GM18867 (cell line): ENCODE measurements around the gene SH3GL1.
"Not testable (repeated sequence)": the region's sequence is repeated elsewhere in the genome, so short reads cannot be mapped to it uniquely, and the experiment has no call there.

Source experiments
- ATAC-seq: cut with Tn5 transposase; IDR thresholded peaks from one replicate; pipeline ENCODE4 v1.9.1; 2021; ENCODE audit warnings: mild to moderate bottlenecking, moderate library complexity; ENCODE audit not compliant: unreplicated experiment

Gene SH3GL1

DNA sequence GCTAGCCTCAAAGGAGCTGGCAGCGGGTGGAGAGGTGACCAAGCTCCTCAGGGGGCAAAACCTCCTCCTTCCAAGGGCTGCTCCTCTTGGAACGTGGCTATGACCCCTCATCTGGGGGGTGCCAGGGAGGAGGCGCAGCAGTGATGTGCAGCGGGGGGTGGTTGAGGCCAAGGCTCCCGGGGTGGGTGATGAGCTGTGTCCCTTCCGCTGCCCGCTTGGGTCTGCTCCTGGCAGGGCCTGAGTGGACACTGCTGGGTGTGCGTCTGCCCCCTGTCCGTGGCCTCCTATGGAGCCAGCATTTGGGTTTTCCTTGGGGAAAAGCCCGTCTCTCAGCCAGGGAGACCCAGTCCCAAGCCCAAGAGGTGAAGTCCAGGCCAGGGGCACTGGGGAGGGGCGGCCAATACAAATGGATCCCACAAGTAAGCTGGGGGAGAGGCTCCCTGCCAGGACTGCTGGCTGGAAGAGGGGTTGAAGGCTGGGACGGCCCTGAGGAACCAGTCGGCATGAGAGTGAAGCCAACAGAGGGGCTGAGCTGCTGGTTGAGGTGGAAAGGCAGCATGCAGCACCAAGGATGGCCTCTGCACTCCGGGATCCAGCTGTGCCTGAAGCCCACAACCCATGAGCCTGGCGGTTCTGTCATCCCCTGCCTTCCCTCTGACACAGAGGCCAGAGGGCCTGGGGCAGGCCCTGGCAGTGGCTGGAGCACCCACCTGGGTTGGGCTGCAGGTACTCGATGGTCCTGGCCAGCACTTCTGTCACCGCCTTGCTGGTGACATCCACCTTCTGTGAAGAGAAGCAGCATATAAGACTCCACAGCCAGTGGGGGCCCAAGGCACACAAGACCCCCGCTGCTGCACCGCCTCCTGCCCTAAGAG is 34.3 kb downstream of the SH3GL1 start:
- ATAC-seq: no peak

DNA sequence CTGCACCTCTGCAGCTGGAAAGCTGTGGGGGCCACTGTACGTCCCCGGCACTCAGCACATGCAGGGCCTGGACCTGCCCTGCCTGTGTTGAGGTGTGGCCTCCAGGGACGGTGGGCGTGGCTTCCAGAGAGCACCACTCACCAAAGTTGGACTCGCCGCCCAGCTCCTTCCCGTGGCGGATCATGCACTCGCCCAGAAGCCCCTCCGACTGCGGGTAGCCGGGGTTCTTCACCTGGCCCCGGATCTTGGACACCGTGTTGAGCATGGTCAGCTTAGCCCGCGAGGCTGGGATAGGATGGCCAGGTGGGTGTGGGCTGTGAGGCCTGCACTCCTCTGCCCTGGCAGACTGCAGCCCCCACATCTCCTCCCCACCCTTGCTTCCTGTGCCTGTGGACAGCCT is 35.0 kb downstream of the SH3GL1 start:
- ATAC-seq: no peak

DNA sequence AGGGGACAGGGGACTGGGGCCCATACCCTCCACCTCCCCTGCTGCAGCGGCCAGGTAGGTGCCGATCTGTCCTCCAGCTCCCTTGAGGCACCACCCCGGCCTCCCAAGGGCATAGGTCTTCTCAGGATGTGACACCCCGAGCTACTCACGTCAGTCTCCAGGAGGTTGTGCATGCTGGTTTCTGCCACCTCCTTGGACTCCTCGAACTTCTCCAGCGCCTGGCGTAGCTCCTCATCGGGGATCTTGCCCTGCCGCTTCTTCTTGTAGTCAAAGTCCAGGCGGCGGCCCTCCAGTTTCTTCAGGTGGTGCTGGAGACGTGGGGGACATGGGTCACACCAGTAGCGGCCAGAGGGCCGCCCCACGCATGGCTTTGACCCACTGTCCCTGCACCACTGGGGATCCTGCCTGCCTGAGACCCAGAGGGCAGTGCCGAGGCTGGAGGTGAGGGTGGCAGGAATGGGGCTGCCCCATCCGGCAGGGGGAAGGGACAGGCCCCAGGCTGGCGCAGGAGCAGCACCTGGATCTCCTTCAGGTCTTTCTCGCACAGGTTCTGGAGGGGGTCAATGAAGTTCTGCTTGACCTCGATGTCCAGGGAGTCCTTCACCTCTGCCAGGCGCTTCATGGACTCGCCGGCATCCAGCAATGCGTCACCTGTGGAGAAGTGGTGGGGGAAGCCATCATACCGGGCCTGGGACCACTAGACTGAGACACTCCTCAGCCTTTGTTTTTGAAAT is 36.6 kb downstream of the SH3GL1 start:
- no peak for ATAC-seq

DNA sequence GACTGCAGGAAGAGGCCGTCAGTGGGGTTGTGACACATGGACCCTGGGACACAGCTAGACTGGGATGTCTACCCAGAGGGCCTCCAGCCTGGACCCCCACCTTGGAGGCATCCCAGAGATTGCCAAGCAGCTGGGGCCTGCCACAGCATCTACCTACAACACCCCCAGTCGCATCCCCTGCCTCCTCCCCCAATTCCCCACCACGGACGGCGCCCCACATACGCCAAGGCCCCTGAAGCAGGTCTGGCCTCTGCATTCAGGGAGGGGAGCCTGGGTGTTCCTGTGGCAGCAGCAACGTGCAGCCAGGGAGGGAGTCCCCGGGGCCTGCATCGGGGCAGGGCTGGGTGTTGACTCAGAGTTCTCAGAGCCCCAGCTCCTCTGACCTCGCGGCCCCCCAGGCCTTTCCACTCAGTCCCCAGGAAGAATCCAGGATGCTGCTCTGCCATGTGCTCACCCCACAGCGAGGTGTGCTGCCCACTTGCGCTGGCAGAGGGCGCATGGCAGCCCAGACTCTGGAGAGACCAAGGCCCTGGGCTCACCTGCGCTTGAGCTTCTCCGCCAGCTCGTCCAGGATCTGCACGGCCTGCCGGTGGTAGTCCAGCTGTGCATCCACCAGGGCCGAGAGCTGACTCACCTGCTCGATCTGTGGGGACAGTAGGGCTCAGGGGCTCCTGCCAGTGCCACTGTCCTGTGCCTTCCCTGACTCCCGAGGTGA is 37.4 kb downstream of the SH3GL1 start:
- ATAC-seq: no peak

DNA sequence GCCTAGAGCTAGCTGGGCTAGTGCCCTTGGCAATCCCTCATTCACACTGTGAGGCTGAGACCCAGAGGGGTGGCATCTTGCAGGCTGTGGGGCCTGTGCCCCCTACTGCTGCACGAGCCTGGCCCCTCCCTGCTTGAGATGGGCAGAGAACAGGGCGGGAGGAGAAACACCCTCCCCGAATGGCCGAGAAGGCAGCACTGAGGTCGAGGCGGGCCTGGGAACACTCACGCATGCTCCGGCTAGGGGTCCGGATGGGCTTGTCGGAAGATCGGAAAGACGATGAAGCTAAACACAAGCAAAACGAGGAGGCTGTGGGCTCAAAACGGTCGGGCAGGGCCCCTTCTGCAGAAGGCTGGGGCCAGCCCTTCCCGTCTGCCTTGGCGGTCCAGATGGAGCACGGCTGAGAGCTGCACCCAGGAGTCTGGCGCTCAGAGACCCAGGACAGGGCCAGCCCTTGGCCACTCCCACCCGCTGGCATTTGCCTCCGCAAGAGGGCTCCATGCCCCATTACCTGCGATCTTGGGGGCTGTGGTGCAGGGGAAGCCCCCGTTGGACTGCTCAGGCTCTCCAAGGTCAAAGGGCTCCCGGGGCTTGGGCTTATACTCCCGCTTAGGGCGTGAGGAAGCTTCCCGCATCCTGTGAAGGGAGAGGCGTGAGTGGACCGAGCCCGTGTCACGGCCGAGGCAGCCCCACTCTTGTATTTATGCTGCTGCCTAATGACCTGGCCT is 38.1 kb downstream of the SH3GL1 start:
- ATAC-seq: no peak

DNA sequence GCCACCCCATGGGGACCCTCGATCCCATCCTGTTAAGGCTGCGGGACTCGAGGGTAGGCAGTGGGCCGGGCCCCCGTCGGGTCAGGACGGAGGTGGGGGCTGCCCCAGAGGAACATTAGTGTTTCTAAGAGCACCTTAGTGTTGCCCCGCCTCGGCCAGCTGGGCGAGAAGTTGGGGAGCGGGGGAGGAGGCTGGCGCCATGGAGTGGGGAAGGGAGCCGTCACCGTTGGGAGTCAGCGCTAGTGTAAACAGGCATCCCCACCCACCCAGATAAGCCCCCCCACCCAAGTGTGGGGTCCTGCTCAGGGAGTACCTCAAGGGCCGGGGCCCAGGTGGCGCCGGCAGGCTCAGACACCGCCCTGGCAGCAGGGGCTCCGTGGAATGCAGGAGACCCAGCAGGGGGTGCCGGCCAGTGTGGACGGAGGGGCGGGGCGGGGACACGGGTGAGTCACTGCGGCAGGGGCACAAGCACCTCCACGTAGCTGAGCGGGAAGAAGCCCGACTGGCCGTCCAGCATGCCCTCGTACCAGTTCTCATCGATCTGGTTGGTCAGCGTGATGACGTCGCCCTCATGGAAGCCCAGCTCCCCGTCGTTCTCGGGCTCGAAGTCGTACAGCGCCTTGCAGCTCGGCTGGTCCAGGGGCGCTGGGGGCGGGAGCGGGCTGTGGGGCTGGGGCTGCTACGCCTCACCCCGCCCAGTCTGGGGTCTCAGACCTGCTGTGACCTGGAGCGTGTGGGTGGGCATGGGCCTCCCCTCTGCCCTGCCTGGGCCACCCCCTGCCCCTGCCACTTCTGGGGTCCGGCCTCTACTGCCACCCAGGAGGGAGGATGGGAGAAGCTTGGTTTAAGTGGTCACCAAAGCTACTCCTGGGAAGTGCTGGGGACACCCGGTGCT is 38.9 kb downstream of the SH3GL1 start:
- ATAC-seq: no peak

DNA sequence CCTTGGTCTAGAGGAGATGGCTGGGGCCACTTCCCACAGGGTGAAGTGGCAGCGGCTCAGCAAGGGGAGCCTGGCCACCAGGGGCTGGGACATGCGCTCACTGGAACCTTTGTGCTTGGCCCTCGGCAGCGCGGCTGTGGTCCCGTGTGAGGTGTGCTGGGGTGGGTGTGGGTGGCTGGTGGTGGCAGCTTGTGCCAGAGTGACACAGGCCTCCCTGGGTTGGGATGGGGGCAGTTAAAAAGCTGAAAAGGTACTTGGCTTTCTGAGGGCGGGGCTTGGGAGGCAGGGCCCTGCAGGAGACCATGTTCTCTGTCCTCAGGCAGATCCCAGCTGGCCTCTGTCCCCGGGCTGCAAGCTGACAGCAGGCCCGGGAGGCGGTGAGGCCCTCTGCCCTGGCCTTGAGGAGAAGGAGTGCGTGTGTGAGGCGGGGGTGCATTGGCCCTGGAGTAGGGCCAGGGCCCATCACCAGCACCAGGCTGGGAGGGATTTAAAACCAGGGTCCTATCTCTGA is 39.7 kb downstream of the SH3GL1 start:
- no peak for ATAC-seq

DNA sequence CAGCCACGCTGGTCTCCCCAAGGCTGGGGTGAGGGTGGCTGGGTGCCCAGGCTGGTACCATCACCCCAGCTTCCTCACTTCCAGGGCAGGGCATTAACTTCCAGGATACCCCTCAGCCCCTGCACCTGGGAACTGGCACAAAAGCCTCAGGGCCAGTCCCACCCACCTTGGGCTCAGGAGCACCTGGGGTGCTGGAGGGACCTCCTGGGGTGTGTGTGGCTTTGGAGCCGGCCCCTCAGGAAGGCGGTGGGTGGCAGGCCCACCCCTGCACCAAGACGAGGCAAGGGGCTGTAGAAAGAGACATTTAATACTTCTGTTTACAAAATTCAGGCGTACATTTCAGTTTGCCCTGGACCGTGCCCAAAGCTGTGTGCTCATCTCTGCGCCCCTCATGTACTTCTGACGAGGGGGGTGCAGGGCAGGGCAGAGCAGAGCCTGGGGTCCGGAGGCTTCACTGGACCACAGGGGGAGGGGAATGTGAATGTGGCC is 40.2 kb downstream of the SH3GL1 start:
- ATAC-seq: no peak

DNA sequence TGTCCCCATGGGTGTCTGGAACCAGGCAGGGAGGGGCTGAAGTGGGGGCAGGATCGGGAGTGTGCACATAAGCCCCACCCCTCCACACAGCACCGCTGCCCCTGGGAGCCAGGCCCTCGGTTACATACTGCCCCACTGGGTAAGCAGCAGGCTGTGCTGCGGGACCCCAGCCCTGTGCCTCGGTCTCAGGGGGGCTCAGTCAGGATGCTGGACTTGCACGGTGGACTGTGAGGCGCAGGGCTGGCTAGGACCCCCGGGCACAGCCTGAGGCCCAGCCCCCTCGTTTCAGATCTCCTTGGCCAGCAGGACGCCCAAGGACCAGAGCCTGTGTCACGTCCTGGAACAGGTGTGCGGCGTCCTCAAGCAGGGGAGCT is 40.7 kb downstream of the SH3GL1 start:
- no peak for ATAC-seq

DNA sequence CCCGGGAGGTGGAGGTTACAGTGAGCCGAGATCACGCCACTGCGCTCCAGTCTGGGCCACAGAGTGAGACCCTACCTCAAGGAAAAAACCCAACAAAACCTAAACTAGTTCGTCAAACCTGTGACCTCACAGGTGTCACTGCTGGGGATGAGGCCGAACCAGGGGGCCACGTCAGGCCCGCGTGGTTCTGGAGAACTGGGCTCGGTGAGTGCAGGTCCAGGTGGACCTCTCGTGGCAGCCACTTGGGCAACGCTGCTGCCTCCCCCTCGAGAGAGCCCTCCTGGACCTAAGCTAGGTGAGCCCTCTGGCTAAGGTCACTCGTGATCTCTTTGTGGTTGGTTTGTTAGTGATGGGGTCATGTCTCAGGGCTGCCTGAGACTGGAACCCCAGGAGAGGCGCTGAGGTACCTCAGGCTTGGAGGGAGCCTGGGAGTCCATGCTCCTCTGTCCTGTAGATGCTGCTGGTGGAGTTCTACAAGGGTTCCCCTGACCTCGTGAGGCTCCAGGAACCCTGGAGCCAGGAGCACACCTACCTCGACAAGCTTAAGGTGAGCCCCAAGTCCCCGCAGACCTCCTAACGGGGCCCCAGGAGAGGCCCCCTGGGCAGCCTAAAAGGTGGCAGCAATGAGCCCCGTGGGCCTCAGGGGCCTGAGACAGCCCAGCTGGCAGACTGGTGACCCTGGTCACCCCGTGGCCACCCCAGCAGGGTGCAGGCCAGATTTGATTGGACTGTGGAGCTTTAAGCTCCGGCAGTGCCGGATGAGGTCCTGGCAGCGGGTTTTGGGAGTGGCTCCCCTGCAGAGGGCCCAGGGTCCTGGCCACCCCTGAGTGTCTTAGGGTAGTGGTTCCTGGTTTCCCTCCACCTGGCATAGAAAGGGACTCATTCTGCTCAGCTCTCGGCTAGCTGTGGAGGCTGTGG is 41.4 kb downstream of the SH3GL1 start:
- ATAC-seq: no peak

DNA sequence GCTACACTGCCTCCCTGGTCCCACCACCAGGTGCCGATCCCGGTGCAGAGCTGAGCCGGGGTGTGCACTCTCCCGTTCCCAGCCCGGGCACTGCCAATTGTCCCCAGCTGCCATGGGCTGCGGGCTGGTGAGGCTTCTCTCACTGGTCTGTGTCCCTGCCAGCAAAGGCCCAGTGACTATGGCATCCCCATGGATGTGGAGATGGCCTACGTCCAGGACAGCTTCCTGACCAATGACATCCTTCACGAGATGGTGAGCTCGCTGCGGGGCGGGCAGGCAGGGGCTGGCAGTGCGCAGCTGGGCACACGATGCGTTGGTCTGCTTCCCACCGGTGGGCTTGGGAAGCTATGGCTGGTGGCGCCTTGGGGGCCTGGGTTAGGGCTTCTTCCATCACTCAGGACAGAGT is 42.4 kb downstream of the SH3GL1 start:
- ATAC-seq: no peak

DNA sequence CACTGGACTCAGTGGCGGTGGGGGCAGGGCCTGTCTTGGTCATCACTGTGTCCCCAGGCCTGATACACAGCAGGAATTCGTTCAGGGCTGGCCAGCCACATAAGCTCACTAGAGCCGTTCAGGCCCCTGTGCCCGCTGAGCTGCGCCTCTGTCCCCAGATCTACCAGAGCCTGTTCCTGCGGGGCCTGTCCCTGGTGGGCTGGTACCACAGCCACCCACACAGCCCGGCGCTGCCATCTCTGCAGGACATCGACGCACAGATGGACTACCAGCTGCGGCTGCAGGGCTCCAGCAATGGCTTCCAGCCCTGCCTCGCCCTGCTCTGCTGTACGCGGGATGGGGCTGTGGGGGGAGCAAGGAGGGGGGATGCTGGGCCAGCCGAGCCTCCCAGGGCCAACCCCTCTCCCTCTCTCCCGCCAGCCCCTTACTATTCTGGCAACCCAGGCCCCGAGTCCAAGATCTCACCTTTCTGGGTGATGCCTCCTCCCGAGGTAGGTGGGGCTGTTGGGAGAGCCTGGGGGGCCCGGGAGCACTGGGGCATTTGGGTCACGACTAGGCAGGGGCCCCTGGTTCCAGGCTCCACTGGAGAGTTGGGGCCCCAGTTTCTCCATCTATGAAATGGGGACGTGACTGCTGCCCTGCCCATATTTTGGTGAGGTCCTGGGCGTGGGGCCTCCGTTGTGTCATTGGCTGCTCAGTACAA is 43.1 kb downstream of the SH3GL1 start:
- no peak for ATAC-seq

DNA sequence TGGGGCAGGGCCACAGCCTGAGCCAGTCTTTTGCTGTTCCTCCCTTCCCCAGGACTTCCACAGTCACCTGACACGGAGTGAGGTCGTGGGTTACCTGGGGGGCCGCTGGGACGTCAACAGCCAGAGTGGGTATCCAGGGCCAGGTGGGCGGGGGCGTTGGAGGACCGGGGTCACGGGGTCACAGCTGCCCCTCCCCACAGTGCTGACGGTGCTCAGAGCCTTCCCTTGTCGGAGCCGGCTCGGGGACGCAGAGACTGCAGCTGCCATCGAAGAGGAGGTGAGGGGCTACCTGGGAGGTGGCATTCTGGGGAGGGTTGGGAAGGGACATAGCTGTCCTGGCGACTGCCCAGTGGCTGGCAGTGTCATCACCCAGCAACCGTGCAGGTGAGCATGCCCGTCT is 45.5 kb downstream of the SH3GL1 start:
- ATAC-seq: no peak

DNA sequence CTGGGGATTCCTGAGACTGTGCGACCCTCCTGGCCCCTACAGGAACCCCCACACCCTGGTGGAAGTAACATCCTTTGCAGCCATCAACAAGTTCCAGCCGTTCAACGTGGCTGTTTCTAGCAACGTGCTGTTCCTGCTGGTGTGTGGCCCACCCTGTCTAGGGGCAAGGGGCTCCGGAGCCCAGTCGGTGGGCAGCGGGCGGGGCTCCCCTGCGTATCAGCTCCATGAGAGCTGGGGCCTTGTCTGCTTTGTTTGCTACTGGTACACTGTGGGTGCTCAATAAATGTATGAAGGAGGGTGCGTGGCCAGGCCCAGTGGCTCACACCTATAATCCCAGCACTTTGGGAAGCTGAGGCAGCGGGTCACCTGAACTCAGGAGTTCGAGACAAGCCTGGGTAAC is 46.1 kb downstream of the SH3GL1 start:
- no peak for ATAC-seq

DNA sequence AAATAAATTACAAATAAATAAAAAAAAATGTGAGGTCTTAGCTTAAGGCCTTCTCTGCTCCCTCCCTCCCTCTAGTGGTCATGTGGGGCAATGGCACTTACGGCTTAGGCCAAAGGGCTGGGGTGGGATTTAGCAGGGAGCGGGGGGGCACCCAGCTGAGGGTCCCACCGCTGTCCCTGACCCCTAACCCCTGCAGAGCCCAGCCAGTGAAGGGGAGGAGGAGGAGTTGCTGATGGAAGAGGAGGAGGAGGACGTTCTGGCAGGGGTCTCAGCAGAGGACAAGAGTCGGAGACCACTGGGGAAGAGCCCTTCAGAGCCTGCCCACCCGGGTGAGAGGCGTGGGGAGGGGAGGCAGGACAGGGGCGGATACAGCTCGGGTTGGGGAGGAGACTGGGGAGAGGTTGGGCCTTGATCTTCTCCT is 47.6 kb downstream of the SH3GL1 start:
- no peak for ATAC-seq

DNA sequence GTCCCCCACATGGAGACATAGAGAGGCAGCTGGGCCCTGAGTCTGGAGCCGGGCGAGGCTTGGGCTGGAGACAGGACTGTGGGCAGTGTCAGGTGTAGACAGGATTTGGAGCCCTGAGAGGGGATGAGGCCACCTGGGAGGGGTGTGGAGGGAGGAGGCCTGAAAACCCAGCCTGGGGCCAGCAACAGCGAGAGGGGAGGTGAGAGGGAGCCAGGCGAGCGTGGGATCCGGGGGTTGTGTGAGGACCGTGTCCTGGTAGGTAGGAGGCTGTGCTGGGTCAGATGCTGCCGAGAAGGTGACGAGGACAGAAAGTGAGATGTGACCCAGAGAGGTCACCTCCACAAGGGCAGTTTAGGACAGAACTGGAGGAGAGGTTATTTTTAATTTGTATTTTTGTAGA is 49.6 kb downstream of the SH3GL1 start:
- no peak for ATAC-seq

DNA sequence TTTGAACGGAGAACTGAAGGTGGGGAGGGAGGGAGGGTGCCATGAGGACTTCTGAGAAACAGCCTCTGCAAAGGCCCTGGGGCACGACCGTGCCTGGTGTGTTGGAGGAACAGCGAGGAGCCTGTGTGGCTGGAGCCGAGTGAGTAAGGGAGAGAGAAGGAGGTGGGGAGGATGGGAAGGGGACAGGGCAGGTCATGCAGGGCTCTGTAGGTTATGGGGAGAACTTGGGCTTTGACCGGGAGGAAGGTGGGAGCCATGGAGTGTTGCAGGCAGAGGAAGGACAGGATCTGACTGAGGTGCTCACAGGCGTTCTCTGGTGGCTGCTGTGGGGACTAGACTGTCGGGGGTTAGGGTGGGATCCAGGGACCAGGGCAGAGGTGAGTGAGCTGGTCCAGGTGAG is 50.2 kb downstream of the SH3GL1 start:
- ATAC-seq: no peak

DNA sequence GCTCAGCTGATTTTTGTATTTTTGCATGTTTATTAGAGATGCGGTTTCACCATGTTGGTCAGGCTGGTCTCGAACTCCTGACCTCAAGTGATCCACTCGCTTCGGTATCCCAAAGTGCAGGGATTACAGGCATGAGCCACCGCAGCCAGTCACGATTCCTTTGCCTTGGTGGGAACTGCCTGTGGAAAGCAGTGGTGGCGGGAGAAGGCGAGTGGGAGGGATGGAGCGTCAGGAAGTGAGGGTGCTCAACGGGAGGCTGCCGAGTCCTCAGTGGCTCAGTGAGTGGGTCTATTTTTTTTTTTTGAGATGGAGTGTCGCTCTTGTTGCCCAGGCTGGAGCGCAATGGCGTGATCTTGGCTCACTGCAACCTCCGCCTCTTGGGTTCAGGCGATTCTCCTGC is 51.1 kb downstream of the SH3GL1 start:
- not testable (repeated sequence) for ATAC-seq
